Measurements from ENCODE around the gene MAGI3.
"Not testable (repeated sequence)": the region's sequence is repeated elsewhere in the genome, so short reads cannot be mapped to it uniquely, and the experiment has no call there.

DNA sequence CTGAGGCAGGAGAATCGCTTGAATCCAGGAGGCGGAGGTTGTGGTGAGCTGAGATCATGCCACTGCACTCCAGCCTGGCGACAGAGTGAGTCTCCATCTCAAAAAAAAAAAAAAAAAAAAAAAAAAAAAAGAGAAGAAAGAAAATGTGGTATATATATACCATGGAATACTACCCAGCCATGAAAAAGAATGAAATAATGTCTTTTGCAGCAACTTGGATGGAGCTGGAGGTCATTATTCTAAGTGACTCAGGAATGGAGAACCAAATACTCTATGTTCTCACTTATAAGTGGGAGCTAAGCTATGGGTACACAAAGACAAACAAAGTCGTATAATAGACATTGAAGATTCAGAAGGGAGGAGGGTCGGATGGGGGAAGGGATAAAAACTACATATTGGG lies 214.2 kb downstream of the MAGI3 start:
- TF ChIP-seq, protein P1, sequence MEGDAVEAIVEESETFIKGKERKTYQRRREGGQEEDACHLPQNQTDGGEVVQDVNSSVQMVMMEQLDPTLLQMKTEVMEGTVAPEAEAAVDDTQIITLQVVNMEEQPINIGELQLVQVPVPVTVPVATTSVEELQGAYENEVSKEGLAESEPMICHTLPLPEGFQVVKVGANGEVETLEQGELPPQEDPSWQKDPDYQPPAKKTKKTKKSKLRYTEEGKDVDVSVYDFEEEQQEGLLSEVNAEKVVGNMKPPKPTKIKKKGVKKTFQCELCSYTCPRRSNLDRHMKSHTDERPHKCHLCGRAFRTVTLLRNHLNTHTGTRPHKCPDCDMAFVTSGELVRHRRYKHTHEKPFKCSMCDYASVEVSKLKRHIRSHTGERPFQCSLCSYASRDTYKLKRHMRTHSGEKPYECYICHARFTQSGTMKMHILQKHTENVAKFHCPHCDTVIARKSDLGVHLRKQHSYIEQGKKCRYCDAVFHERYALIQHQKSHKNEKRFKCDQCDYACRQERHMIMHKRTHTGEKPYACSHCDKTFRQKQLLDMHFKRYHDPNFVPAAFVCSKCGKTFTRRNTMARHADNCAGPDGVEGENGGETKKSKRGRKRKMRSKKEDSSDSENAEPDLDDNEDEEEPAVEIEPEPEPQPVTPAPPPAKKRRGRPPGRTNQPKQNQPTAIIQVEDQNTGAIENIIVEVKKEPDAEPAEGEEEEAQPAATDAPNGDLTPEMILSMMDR (IDR thresholded peaks at IDR 0.05): not testable (repeated sequence)
- not testable (repeated sequence) for TF ChIP-seq POLR2A (IDR thresholded peaks at IDR 0.05)
